Measurements from ENCODE around the gene RTKN. TPM values are rescaled to one million over a fixed set of nuclear protein-coding genes. Genes with fewer than 3 reads are reported as not detected.

RTKN gene
- total RNA-seq, 1 experiment from 2014 or later = 27.0 TPM

GRCh38 chr2:74425523-74425922 is 16.2 kb downstream of the RTKN start:
- DNase-seq (ENCODE audit: low spot score) = no peak
- TSS peak; percentile 24 for BruUV-seq (replicated peaks)
- H3K4me1 ChIP-seq (ENCODE audit: insufficient read depth, low read length, poor library complexity, severe bottlenecking) = peaks cover 4% of the 10 kb centered on the region
- H3K36me3 ChIP-seq (ENCODE audit: insufficient read depth, low read length, poor library complexity, severe bottlenecking) = peaks cover 28% of the 10 kb centered on the region
- H3K27me3 ChIP-seq (replicated peaks; ENCODE audit: insufficient read depth, low read depth, low read length, poor library complexity) = no peaks in the 10 kb centered on the region
- POLR2A ChIA-PET (ENCODE audit: low non-redundant PET) = no interaction called here
- H3K4me3 ChIP-seq (ENCODE audit: low read depth, low read length, poor library complexity, severe bottlenecking) = no peak overlapping the region
- H3K9me3 ChIP-seq (ENCODE audit: low read depth, low read length, poor library complexity, severe bottlenecking) = no peaks in the 10 kb centered on the region
- TF ChIP-seq CTCF (conservative IDR thresholded peaks at IDR 0.05; ENCODE audit: low read depth, low read length) (no peak), EZH2 (IDR thresholded peaks at IDR 0.05; ENCODE audit: borderline replicate concordance, low read depth, low read length, poor library complexity, severe bottlenecking) (no peak)
- intact Hi-C loops (cut with micrococcal nuclease; ENCODE audit: unreplicated experiment) = no loop called here
- H3K27ac ChIP-seq (ENCODE audit: low read depth, low read length, poor library complexity, severe bottlenecking) = no peak overlapping the region
- CTCF ChIA-PET = no interaction called here

GRCh38 chr2:74424995-74425406 is 16.7 kb downstream of the RTKN start:
- CTCF ChIA-PET = no interaction called here
- intact Hi-C loops (cut with micrococcal nuclease; ENCODE audit: unreplicated experiment) = no loop called here
- BruUV-seq (replicated peaks) = no TSS peak

GRCh38 chr2:74424139-74424992 is 17.4 kb downstream of the RTKN start:
- no peak for TF ChIP-seq CTCF (conservative IDR thresholded peaks at IDR 0.05; ENCODE audit: low read depth, low read length)
- no peak for TF ChIP-seq EZH2 (IDR thresholded peaks at IDR 0.05; ENCODE audit: borderline replicate concordance, low read depth, low read length, poor library complexity, severe bottlenecking)
- BruUV-seq (replicated peaks) = no TSS peak
- Histone ChIP-seq H3K9me3 (ENCODE audit: low read depth, low read length, poor library complexity, severe bottlenecking) (no peaks in the 10 kb centered on the region), H3K27ac (ENCODE audit: low read depth, low read length, poor library complexity, severe bottlenecking) (no peak overlapping the region), H3K4me1 (ENCODE audit: insufficient read depth, low read length, poor library complexity, severe bottlenecking) (peaks cover 4% of the 10 kb centered on the region), H3K36me3 (ENCODE audit: insufficient read depth, low read length, poor library complexity, severe bottlenecking) (peaks cover 28% of the 10 kb centered on the region), H3K27me3 (replicated peaks; ENCODE audit: insufficient read depth, low read depth, low read length, poor library complexity) (no peaks in the 10 kb centered on the region), H3K4me3 (ENCODE audit: low read depth, low read length, poor library complexity, severe bottlenecking) (no peak overlapping the region)
- CTCF ChIA-PET = no interaction called here
- POLR2A ChIA-PET (ENCODE audit: low non-redundant PET) = no interaction called here
- intact Hi-C loops (cut with micrococcal nuclease; ENCODE audit: unreplicated experiment) = no loop called here
- no peak for DNase-seq (ENCODE audit: low spot score)

More at GRCh38 chr2:74424995-74425406, 16.7 kb downstream of the RTKN start:
- Histone ChIP-seq H3K36me3 (ENCODE audit: insufficient read depth, low read length, poor library complexity, severe bottlenecking) (peaks cover 28% of the 10 kb centered on the region), H3K9me3 (ENCODE audit: low read depth, low read length, poor library complexity, severe bottlenecking) (no peaks in the 10 kb centered on the region), H3K27me3 (replicated peaks; ENCODE audit: insufficient read depth, low read depth, low read length, poor library complexity) (no peaks in the 10 kb centered on the region), H3K27ac (ENCODE audit: low read depth, low read length, poor library complexity, severe bottlenecking) (no peak overlapping the region), H3K4me3 (ENCODE audit: low read depth, low read length, poor library complexity, severe bottlenecking) (no peak overlapping the region), H3K4me1 (ENCODE audit: insufficient read depth, low read length, poor library complexity, severe bottlenecking) (peaks cover 4% of the 10 kb centered on the region)
- POLR2A ChIA-PET (ENCODE audit: low non-redundant PET) = no interaction called here
- no peak for DNase-seq (ENCODE audit: low spot score)
- no peak for TF ChIP-seq EZH2 (IDR thresholded peaks at IDR 0.05; ENCODE audit: borderline replicate concordance, low read depth, low read length, poor library complexity, severe bottlenecking)
- TF ChIP-seq CTCF (conservative IDR thresholded peaks at IDR 0.05; ENCODE audit: low read depth, low read length) = no peak

Data from A673 (cell line).